SK-N-SH (cell line): ENCODE data around the gene GABRG3. TPM values are rescaled to one million over a fixed set of nuclear protein-coding genes. Genes with fewer than 3 reads are reported as not detected.

Experiments used
- CTCF ChIA-PET: fragments of 300-600, 350-600 bp; formaldehyde crosslinking; extraction: SDS; loops from one replicate; lab custom pipeline; 2021; lab: Yijun Ruan, JAX
- POLR2A ChIA-PET: fragments of 350-600 bp; sonication (Branson Sonifier 250); formaldehyde crosslinking; extraction: SDS; loops from one replicate; lab custom pipeline; 2020; ENCODE audit warnings: antibody characterized with exemption, inconsistent platforms; lab: Yijun Ruan, JAX
- DNase-seq: peaks from one replicate; pipeline ENCODE4 v3.0.0; 2012
- H2AFZ ChIP-seq: fragments of 200-600 bp; sonication (generic); 2 replicates; pipeline ENCODE4 v1.8.1; 2016; ENCODE audit warnings: antibody characterized with exemption, mild to moderate bottlenecking, low read depth
- H3F3A ChIP-seq: fragments of 200-600 bp; sonication (generic); replicated peaks from 2 replicates; pipeline ENCODE3; 2016; ENCODE audit warnings: antibody characterized with exemption, mild to moderate bottlenecking; ENCODE audit not compliant: insufficient read depth
- H3K27ac ChIP-seq, 2 experiments: fragments of 200-500 bp in 1 of 2; fragments of 200-600 bp in 1 of 2; sonication (Bioruptor generic) in 1 of 2; sonication (generic), shearing (Covaris generic) in 1 of 2; 2 replicates each; pipeline versions ENCODE4 v1.5.1 to v1.6.1; 2014 to 2016; ENCODE audit warnings: low read depth in 2 of 2, inconsistent platforms in 1 of 2, low read length in 1 of 2, mild to moderate bottlenecking in 1 of 2, mixed read lengths in 1 of 2
- H3K27me3 ChIP-seq: fragments of 200-600 bp; sonication (generic), shearing (Covaris generic); 2 replicates; pipeline ENCODE4 v1.6.1; 2016; ENCODE audit warnings: mixed run types; ENCODE audit not compliant: insufficient read depth
- H3K36me3 ChIP-seq, 2 experiments: fragments of 200-500 bp in 1 of 2; fragments of 200-600 bp in 1 of 2; sonication (Bioruptor generic) in 1 of 2; sonication (generic) in 1 of 2; replicated peaks in 1 of 2; 2 replicates each; pipeline versions ENCODE3 to v1.5.1; 2014 to 2016; ENCODE audit warnings: low read length in 1 of 2, mild to moderate bottlenecking in 1 of 2; ENCODE audit not compliant: insufficient read depth in 2 of 2, control insufficient read depth in 1 of 2
- H3K4me1 ChIP-seq, 2 experiments: fragments of 200-500 bp in 1 of 2; fragments of 200-600 bp in 1 of 2; sonication (Bioruptor generic) in 1 of 2; sonication (generic), shearing (Covaris generic) in 1 of 2; 2 replicates each; pipeline versions ENCODE4 v1.5.1 to v1.6.1; 2014 to 2016; ENCODE audit warnings: low read depth in 1 of 2, low read length in 1 of 2, mixed run types in 1 of 2; ENCODE audit not compliant: insufficient read depth in 2 of 2, control insufficient read depth in 1 of 2
- H3K4me2 ChIP-seq: fragments of 200-600 bp; sonication (generic), shearing (Covaris generic); 2 replicates; pipeline ENCODE4 v1.6.1; 2017; ENCODE audit warnings: mixed run types
- H3K4me3 ChIP-seq, 2 experiments: fragments of 200-500 bp in 1 of 2; fragments of 200-600 bp in 1 of 2; sonication (Bioruptor generic) in 1 of 2; sonication (generic), shearing (Covaris generic) in 1 of 2; 2 replicates each; pipeline versions ENCODE4 v1.5.1 to v1.8.1; 2014 to 2016; ENCODE audit warnings: low read depth in 2 of 2, inconsistent platforms in 1 of 2, low read length in 1 of 2, mild to moderate bottlenecking in 1 of 2, mixed read lengths in 1 of 2, moderate library complexity in 1 of 2
- H3K79me2 ChIP-seq: fragments of 200-600 bp; sonication (generic); 2 replicates; pipeline ENCODE4 v1.8.1; 2017; ENCODE audit warnings: mild to moderate bottlenecking; ENCODE audit not compliant: insufficient read depth
- H3K9ac ChIP-seq: fragments of 200-600 bp; sonication (generic); 2 replicates; pipeline ENCODE4 v1.6.1; 2017; ENCODE audit warnings: mixed run types
- H3K9me2 ChIP-seq: fragments of 200-600 bp; sonication (generic); 2 replicates; pipeline ENCODE4 v1.6.1; 2017; ENCODE audit warnings: mixed run types
- H3K9me3 ChIP-seq: fragments of 200-600 bp; sonication (generic); 2 replicates; pipeline ENCODE4 v1.6.1; 2017; ENCODE audit warnings: mixed run types, mild to moderate bottlenecking, moderate library complexity
- H4K20me1 ChIP-seq: fragments of 200-600 bp; sonication (generic); 2 replicates; pipeline ENCODE4 v1.6.1; 2017; ENCODE audit warnings: mild to moderate bottlenecking, mixed run types; ENCODE audit not compliant: insufficient read depth
- CHD2 ChIP-seq: fragments of 150-350 bp; IDR thresholded peaks from 2 replicates; pipeline ENCODE4 v1.6.1; 2018; ENCODE audit warnings: low read length; ENCODE audit not compliant: partially characterized antibody
- ELF1 ChIP-seq: IDR thresholded peaks from 2 replicates; pipeline ENCODE4 v1.4.0; 2012
- FOSL2 ChIP-seq: IDR thresholded peaks from 2 replicates; pipeline ENCODE4 v1.4.0; 2012; ENCODE audit warnings: low read depth, mild to moderate bottlenecking, moderate library complexity, borderline replicate concordance
- POLR2AphosphoS5 ChIP-seq: IDR thresholded peaks from 2 replicates; pipeline ENCODE4 v1.6.1; 2012; ENCODE audit warnings: low read depth, low read length
- TAF1 ChIP-seq: IDR thresholded peaks from 2 replicates; pipeline ENCODE4 v1.6.1; 2012; ENCODE audit warnings: low read depth, mild to moderate bottlenecking, low read length, moderate library complexity, borderline replicate concordance
- TCF12 ChIP-seq: IDR thresholded peaks from 2 replicates; pipeline ENCODE4 v1.4.0; 2012
- WGBS: methylation state at CpG from one replicate; pipeline ENCODE4 v1.1.6; 2017; ENCODE audit warnings: low lambda C conversion rate; 5-methylcytosine and 5-hydroxymethylcytosine counted together
- polyA plus RNA-seq, 3 experiments: library from polyadenylated mRNA; depleted of rRNA; stranded (reverse); fragments of >200 nt; gene quantifications; 2 replicates each; pipeline ENCODE4 v1.2.3, GENCODE V29; 2012
- TF ChIP-seq, protein P1 (sequence below): IDR thresholded peaks from 2 replicates; pipeline ENCODE4; 2012
- TF ChIP-seq, protein P2 (sequence below): fragments of 150-350 bp; IDR thresholded peaks from 2 replicates; pipeline ENCODE4 v1.6.1; 2017; ENCODE audit warnings: antibody characterized with exemption, low read length, low read depth, borderline replicate concordance
- TF ChIP-seq, protein P3 (sequence below): IDR thresholded peaks from 2 replicates; pipeline ENCODE4 v1.4.0; 2012; ENCODE audit warnings: low read depth, borderline replicate concordance

The GABRG3 gene
- polyA plus RNA-seq, 1 of the 3 experiments (the other 2 are of a cell fraction), result not detected

DNA sequence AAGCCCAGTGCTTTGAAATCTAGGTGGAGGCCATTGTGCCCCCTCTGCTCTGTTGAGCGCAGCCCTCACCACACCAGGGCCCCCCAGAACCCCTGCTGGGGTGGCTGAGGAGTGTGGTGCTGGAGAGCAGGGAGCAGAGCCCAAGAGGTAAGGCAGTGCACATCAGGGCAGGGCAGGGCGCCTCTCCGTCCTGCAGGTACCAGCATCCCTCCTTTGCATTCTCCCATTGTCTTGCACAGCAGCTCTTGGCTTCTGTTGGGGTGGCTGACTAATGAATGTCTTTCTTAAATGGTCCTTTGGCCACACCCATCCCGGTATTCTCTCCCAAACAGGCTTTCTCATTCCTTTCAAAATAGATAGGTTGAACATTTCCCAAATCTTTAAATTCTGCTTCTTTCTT is 41.4 kb upstream of the GABRG3 start:
- ChIA-PET CTCF (interaction anchor here (1.5 kb wide), 1 partner anchor 20 kb away, joined by 3 read pairs; no protein-coding TSS in a partner anchor), POLR2A (no interaction called here)
- TF ChIP-seq FOSL2 (no peak), ELF1 (no peak)
- Histone ChIP-seq H3K4me1 (no peaks in the 10 kb centered on the region), H2AFZ (no peak overlapping the region), H3F3A (no peaks in the 10 kb centered on the region), H4K20me1 (no peaks in the 10 kb centered on the region), H3K27me3 (no peaks in the 10 kb centered on the region), H3K4me2 (no peak overlapping the region), H3K9me2 (no peaks in the 10 kb centered on the region), H3K9ac (no peak overlapping the region), H3K4me3 (no peak overlapping the region), H3K36me3 (no peaks in the 10 kb centered on the region), H3K9me3 (no peaks in the 10 kb centered on the region), H3K27ac (no peak overlapping the region), H3K79me2 (no peaks in the 10 kb centered on the region)
- no peak for DNase-seq
- WGBS, result 31% methylated on average over 3 of the region's 4 CpGs

DNA sequence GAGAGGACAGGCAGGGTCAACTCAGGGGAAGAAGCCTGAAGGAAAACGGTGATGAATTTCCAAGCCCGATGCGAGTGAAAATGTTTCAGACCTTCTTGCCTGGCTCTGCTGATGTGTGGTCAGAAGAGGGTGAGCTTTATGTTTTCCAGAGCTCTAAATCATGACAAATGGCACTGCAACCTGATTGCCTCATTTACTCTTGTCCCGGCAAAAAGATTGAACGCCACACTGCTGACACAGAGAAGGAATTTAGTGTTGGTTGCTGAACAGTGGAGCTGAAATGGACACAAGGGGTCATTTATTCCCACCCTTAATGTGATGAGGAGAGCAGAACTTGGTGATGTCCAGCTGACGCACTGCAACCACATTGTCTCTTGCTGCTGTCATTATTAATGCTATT is 36.1 kb upstream of the GABRG3 start:
- H3K9me3 ChIP-seq, result no peaks in the 10 kb centered on the region
- ChIA-PET POLR2A (no interaction called here), CTCF (interaction anchor here (1.0 to 1.7 kb wide), 3 partner anchors 13 to 44 kb away, joined by 3 to 8 read pairs (median 3); no protein-coding TSS in a partner anchor)
- no peak overlapping the region for H3K9ac ChIP-seq
- no peak overlapping the region for H3K4me2 ChIP-seq
- TF ChIP-seq TCF12 (no peak), TAF1 (no peak), POLR2AphosphoS5 (no peak)
- TF ChIP-seq, protein P1, sequence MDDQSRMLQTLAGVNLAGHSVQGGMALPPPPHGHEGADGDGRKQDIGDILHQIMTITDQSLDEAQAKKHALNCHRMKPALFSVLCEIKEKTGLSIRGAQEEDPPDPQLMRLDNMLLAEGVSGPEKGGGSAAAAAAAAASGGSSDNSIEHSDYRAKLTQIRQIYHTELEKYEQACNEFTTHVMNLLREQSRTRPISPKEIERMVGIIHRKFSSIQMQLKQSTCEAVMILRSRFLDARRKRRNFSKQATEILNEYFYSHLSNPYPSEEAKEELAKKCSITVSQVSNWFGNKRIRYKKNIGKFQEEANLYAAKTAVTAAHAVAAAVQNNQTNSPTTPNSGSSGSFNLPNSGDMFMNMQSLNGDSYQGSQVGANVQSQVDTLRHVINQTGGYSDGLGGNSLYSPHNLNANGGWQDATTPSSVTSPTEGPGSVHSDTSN, result no peak
- TF ChIP-seq, protein P2, sequence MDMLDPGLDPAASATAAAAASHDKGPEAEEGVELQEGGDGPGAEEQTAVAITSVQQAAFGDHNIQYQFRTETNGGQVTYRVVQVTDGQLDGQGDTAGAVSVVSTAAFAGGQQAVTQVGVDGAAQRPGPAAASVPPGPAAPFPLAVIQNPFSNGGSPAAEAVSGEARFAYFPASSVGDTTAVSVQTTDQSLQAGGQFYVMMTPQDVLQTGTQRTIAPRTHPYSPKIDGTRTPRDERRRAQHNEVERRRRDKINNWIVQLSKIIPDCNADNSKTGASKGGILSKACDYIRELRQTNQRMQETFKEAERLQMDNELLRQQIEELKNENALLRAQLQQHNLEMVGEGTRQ, result no peak
- TF ChIP-seq, protein P3, sequence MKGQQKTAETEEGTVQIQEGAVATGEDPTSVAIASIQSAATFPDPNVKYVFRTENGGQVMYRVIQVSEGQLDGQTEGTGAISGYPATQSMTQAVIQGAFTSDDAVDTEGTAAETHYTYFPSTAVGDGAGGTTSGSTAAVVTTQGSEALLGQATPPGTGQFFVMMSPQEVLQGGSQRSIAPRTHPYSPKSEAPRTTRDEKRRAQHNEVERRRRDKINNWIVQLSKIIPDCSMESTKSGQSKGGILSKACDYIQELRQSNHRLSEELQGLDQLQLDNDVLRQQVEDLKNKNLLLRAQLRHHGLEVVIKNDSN, result no peak
- H3K9me2 ChIP-seq, result no peaks in the 10 kb centered on the region
- no peak overlapping the region for H3K27ac ChIP-seq
- H3K79me2 ChIP-seq, result no peaks in the 10 kb centered on the region
- H3K4me1 ChIP-seq, result peaks cover 0 to 4% of the 10 kb centered on the region in 2 experiments; a peak in 1 of 4 replicates
- H3K36me3 ChIP-seq, result no peaks in the 10 kb centered on the region
- DNase-seq, result no peak
- H2AFZ ChIP-seq, result no peak overlapping the region
- no peaks in the 10 kb centered on the region for H3F3A ChIP-seq
- H3K27me3 ChIP-seq, result no peaks in the 10 kb centered on the region
- H3K4me3 ChIP-seq, result no peak overlapping the region
- WGBS, result 62% methylated on average over 6 of the region's 6 CpGs
- H4K20me1 ChIP-seq, result no peaks in the 10 kb centered on the region

DNA sequence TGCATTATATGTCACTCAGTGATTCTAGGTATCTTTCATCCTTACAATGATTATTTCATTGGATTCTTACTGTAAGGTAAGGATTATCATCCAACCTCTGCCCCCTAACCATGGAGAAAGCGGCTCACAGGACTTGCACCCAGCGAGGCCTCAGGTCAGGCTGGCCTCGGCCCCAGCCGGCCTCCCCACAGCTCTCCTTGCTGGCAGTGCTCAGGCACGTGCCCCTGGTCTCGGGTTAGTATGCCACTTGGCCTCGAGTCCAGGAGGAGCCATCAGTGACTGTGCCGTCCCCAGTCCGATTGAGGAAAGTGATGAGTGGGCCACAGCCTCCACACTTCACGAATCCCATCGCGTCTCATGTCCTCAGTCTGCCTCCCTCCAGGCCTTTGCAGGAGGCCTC is 35.7 kb upstream of the GABRG3 start:
- H3K9ac ChIP-seq, result no peak overlapping the region
- H3K9me3 ChIP-seq, result no peaks in the 10 kb centered on the region
- H3F3A ChIP-seq, result no peaks in the 10 kb centered on the region
- ChIA-PET POLR2A (no interaction called here), CTCF (interaction anchor here (1.4 to 1.7 kb wide), 2 partner anchors 38 to 44 kb away, joined by 3 to 8 read pairs; no protein-coding TSS in a partner anchor)
- no peak for DNase-seq
- 55% methylated on average over 9 of the region's 12 CpGs for WGBS
- H3K4me3 ChIP-seq, result no peak overlapping the region
- H3K27ac ChIP-seq, result no peak overlapping the region
- H3K79me2 ChIP-seq, result no peaks in the 10 kb centered on the region
- no peak for TF ChIP-seq CHD2
- no peaks in the 10 kb centered on the region for H3K36me3 ChIP-seq
- H3K9me2 ChIP-seq, result no peaks in the 10 kb centered on the region
- peaks cover 0 to 4% of the 10 kb centered on the region in 2 experiments; a peak in 1 of 4 replicates for H3K4me1 ChIP-seq
- no peaks in the 10 kb centered on the region for H3K27me3 ChIP-seq
- H2AFZ ChIP-seq, result no peak overlapping the region
- no peaks in the 10 kb centered on the region for H4K20me1 ChIP-seq
- no peak overlapping the region for H3K4me2 ChIP-seq
